H9 (cell line): Measurements from ENCODE around the gene ZSCAN5A. TPM values are rescaled to one million over a fixed set of nuclear protein-coding genes. Genes with fewer than 3 reads are reported as not detected.

Experiments used
- DNase-seq: peaks from one replicate; pipeline ENCODE4 v3.0.0-alpha.2; 2017
- H2AFZ ChIP-seq: one replicate; pipeline ENCODE4 v1.6.1; 2013; ENCODE audit warnings: mild to moderate bottlenecking, low read length, control low read depth, moderate library complexity
- H2AK5ac ChIP-seq: 2 replicates; pipeline ENCODE4 v1.6.1; 2013; ENCODE audit warnings: low read length, control low read depth, mixed read lengths; ENCODE audit not compliant: insufficient read length
- H2BK120ac ChIP-seq: one replicate; pipeline ENCODE4 v1.6.1; 2013; ENCODE audit warnings: low read depth, mild to moderate bottlenecking, low read length, control low read depth, inconsistent platforms; ENCODE audit not compliant: poor library complexity, severe bottlenecking
- H2BK12ac ChIP-seq: 2 replicates; pipeline ENCODE4 v1.6.1; 2013; ENCODE audit warnings: low read length, control low read depth, mixed read lengths, low read depth; ENCODE audit not compliant: insufficient read length
- H2BK15ac ChIP-seq: 2 replicates; pipeline ENCODE4 v1.6.1; 2013; ENCODE audit warnings: low read depth, low read length, control low read depth
- H2BK20ac ChIP-seq: one replicate; pipeline ENCODE4 v1.6.1; 2013; ENCODE audit warnings: low read depth, mild to moderate bottlenecking, low read length, control low read depth, inconsistent platforms; ENCODE audit not compliant: poor library complexity, severe bottlenecking
- H2BK5ac ChIP-seq: 2 replicates; pipeline ENCODE4 v1.6.1; 2013; ENCODE audit warnings: low read length, control low read depth, mixed read lengths; ENCODE audit not compliant: insufficient read length
- H3K14ac ChIP-seq: 2 replicates; pipeline ENCODE4 v1.6.1; 2013; ENCODE audit warnings: low read length, control low read depth; ENCODE audit not compliant: insufficient read depth
- H3K18ac ChIP-seq: 2 replicates; pipeline ENCODE4 v1.6.1; 2013; ENCODE audit warnings: low read depth, mild to moderate bottlenecking, mixed read lengths, low read length, control low read depth; ENCODE audit not compliant: insufficient read length
- H3K23ac ChIP-seq: 2 replicates; pipeline ENCODE4 v1.6.1; 2013; ENCODE audit warnings: low read length, control low read depth, mixed read lengths, low read depth; ENCODE audit not compliant: insufficient read length
- H3K23me2 ChIP-seq: 2 replicates; pipeline ENCODE4 v1.6.1; 2013; ENCODE audit warnings: low read depth, mild to moderate bottlenecking, mixed read lengths, low read length, control low read depth; ENCODE audit not compliant: insufficient read length, poor library complexity, severe bottlenecking
- H3K27ac ChIP-seq: 2 replicates; pipeline ENCODE4 v1.5.1; 2013; ENCODE audit warnings: low read length, control low read depth, mixed read lengths, low read depth; ENCODE audit not compliant: insufficient read length
- H3K27me3 ChIP-seq: 2 replicates; pipeline ENCODE4 v1.6.1; 2013; ENCODE audit warnings: low read length, control low read depth, inconsistent platforms; ENCODE audit not compliant: insufficient read depth
- H3K4ac ChIP-seq: 2 replicates; pipeline ENCODE4 v1.6.1; 2013; ENCODE audit warnings: low read depth, mild to moderate bottlenecking, control low read depth, inconsistent platforms, low read length, moderate library complexity
- H3K4me1 ChIP-seq: 2 replicates; pipeline ENCODE4 v1.6.1; 2013; ENCODE audit warnings: low read length, control low read depth, inconsistent platforms; ENCODE audit not compliant: insufficient read depth
- H3K4me2 ChIP-seq: 2 replicates; pipeline ENCODE4 v1.6.1; 2013; ENCODE audit warnings: low read length, control low read depth, mixed read lengths; ENCODE audit not compliant: insufficient read length, insufficient read depth
- H3K56ac ChIP-seq: 2 replicates; pipeline ENCODE4 v1.6.1; 2013; ENCODE audit warnings: low read depth, mild to moderate bottlenecking, mixed read lengths, low read length, control low read depth; ENCODE audit not compliant: insufficient read length
- H3K79me1 ChIP-seq: 2 replicates; pipeline ENCODE4 v1.6.1; 2013; ENCODE audit warnings: low read depth, mild to moderate bottlenecking, moderate library complexity, low read length, control low read depth, inconsistent platforms; ENCODE audit not compliant: insufficient read depth, poor library complexity, severe bottlenecking
- H3K79me2 ChIP-seq: 2 replicates; pipeline ENCODE4 v1.6.1; 2013; ENCODE audit warnings: low read length, control low read depth, inconsistent platforms; ENCODE audit not compliant: insufficient read depth
- H3K9ac ChIP-seq: 2 replicates; pipeline ENCODE4 v1.6.1; 2013; ENCODE audit warnings: low read length, control low read depth, mixed read lengths; ENCODE audit not compliant: insufficient read length; ENCODE audit errors: extremely low read depth
- H3K9me3 ChIP-seq: one replicate; pipeline ENCODE4 v1.6.1; 2013; ENCODE audit warnings: low read depth, low read length, inconsistent platforms; ENCODE audit not compliant: control insufficient read depth
- H3T11ph ChIP-seq: one replicate; pipeline ENCODE4 v1.6.1; 2013; ENCODE audit warnings: mild to moderate bottlenecking, low read length, control low read depth, inconsistent platforms
- H4K20me1 ChIP-seq: one replicate; pipeline ENCODE4 v1.6.1; 2013; ENCODE audit not compliant: control insufficient read depth, insufficient read length, insufficient read depth
- H4K5ac ChIP-seq: 2 replicates; pipeline ENCODE4 v1.6.1; 2013; ENCODE audit warnings: low read depth, mild to moderate bottlenecking, mixed read lengths, low read length, control low read depth; ENCODE audit not compliant: insufficient read length
- H4K8ac ChIP-seq: replicated peaks from 2 replicates; pipeline ENCODE4 v1.6.1; 2013; ENCODE audit warnings: low read length, control low read depth, mixed read lengths, low read depth; ENCODE audit not compliant: insufficient read length
- H4K91ac ChIP-seq: 2 replicates; pipeline ENCODE4 v1.6.1; 2013; ENCODE audit warnings: low read depth, mild to moderate bottlenecking, moderate library complexity, mixed read lengths, low read length, control low read depth; ENCODE audit not compliant: insufficient read length
- H3K27ac Mint-ChIP-seq, 3 experiments: 2 replicates in 2 of 3; 3 replicates in 1 of 3; pipeline ENCODE4 v1.8.0; 2020 to 2021; ENCODE audit warnings: mixed read lengths in 3 of 3, mild to moderate bottlenecking in 1 of 3, moderate library complexity in 1 of 3
- H3K27me3 Mint-ChIP-seq: 2 replicates; pipeline ENCODE4 v1.8.0; 2021; ENCODE audit warnings: low read depth, mild to moderate bottlenecking, moderate library complexity, mixed read lengths
- H3K36me3 Mint-ChIP-seq, 3 experiments: 2 replicates in 2 of 3; 3 replicates in 1 of 3; pipeline ENCODE4 v1.8.0; 2020 to 2021; ENCODE audit warnings: low read depth in 3 of 3, mixed read lengths in 3 of 3; ENCODE audit not compliant: insufficient read depth in 1 of 3
- H3K4me1 Mint-ChIP-seq, 2 experiments: 2 replicates each; pipeline ENCODE4 v1.8.0; 2020; ENCODE audit warnings: mixed read lengths in 2 of 2
- H3K4me3 Mint-ChIP-seq, 2 experiments: 2 replicates in 1 of 2; 3 replicates in 1 of 2; pipeline ENCODE4 v1.8.0; 2020 to 2021; ENCODE audit warnings: mild to moderate bottlenecking in 2 of 2, mixed read lengths in 2 of 2, moderate library complexity in 1 of 2
- H3K9me3 Mint-ChIP-seq, 2 experiments: 2 replicates in 1 of 2; 3 replicates in 1 of 2; pipeline ENCODE4 v1.8.0; 2020; ENCODE audit warnings: mild to moderate bottlenecking in 2 of 2, mixed read lengths in 2 of 2, moderate library complexity in 1 of 2
- CTCF ChIP-seq: fragments of 200-600 bp; sonication (generic); conservative IDR thresholded peaks from 3 replicates; pipeline ENCODE4 v1.8.0; 2021; ENCODE audit warnings: antibody characterized with exemption, mild to moderate bottlenecking
- WGBS: extraction: QIAGEN DNeasy Blood & Tissue Kit; methylation state at CpG from one replicate; pipeline ENCODE4 v1.1.7; 2013; ENCODE audit warnings: missing lambda C conversion rate, low lambda C conversion rate, mixed read lengths; ENCODE audit not compliant: insufficient read length; ENCODE audit errors: extremely low coverage; 5-methylcytosine and 5-hydroxymethylcytosine counted together
- total RNA-seq: library from RNA; stranded (reverse); gene quantifications from 2 replicates; pipeline ENCODE4 v1.2.1, GENCODE V29; 2021

ZSCAN5A gene
- total RNA-seq, 1 experiment from 2014 or later, result 12.5 TPM

GRCh38 chr19:56269348-56269747, 45.3 kb downstream of the ZSCAN5A start:
- H2BK12ac ChIP-seq, result no peak overlapping the region
- no peak overlapping the region for H2BK15ac ChIP-seq
- H3K79me2 ChIP-seq, result no peaks in the 10 kb centered on the region; the same call in 1 of the 2 replicates
- H3K4me1 ChIP-seq, result no peaks in the 10 kb centered on the region
- H3K23me2 ChIP-seq, result no peaks in the 10 kb centered on the region
- H3K9ac ChIP-seq, result no peak overlapping the region
- H3K9me3 Mint-ChIP-seq, result peaks cover 0 to 34% of the 10 kb centered on the region in 2 experiments; a peak in 2 of 5 replicates
- no peaks in the 10 kb centered on the region for H3K4me1 Mint-ChIP-seq
- no peak overlapping the region for H2AFZ ChIP-seq
- no peaks in the 10 kb centered on the region; the same call in none of the 2 replicates for H3K27me3 Mint-ChIP-seq
- no peak overlapping the region for H4K8ac ChIP-seq
- H4K91ac ChIP-seq, result no peak overlapping the region
- H3K14ac ChIP-seq, result no peak overlapping the region
- WGBS, result no CpG with 5 or more reads among the region's 6 CpGs
- H3K4me2 ChIP-seq, result no peak overlapping the region
- no peak overlapping the region for H2AK5ac ChIP-seq
- H3K27ac Mint-ChIP-seq, result no peak overlapping the region; a peak in 1 of 7 replicates
- H2BK120ac ChIP-seq, result no peak overlapping the region
- no peaks in the 10 kb centered on the region for H3K36me3 Mint-ChIP-seq
- no peak overlapping the region for H3K56ac ChIP-seq
- H2BK5ac ChIP-seq, result no peak overlapping the region
- H3K9me3 ChIP-seq, result no peaks in the 10 kb centered on the region
- H3K4me3 Mint-ChIP-seq, result no peak overlapping the region
- no peak overlapping the region for H3K4ac ChIP-seq
- H2BK20ac ChIP-seq, result no peak overlapping the region
- no peaks in the 10 kb centered on the region for H3K27me3 ChIP-seq
- no peak overlapping the region for H3T11ph ChIP-seq
- H3K79me1 ChIP-seq, result no peaks in the 10 kb centered on the region
- no peak for TF ChIP-seq CTCF
- H3K27ac ChIP-seq, result no peak overlapping the region
- H4K5ac ChIP-seq, result no peak overlapping the region
- DNase-seq, result no peak
- no peaks in the 10 kb centered on the region for H4K20me1 ChIP-seq
- H3K18ac ChIP-seq, result no peak overlapping the region
- no peak overlapping the region for H3K23ac ChIP-seq
